Left ventricle myocardium superior (tissue), 1 donor: ENCODE results near the gene CEP192. TPM values are rescaled to one million over a fixed set of nuclear protein-coding genes. Genes with fewer than 3 reads are reported as not detected.
"Not testable (repeated sequence)": the region's sequence is repeated elsewhere in the genome, so short reads cannot be mapped to it uniquely, and the experiment has no call there.

Experiments
- ATAC-seq: fragments of 200-7000 bp; cut with Tn5 transposase; one replicate; pipeline ENCODE4 v1.9.1; 2020; ENCODE audit warnings: mild to moderate bottlenecking, moderate library complexity
- DNase-seq: peaks from one replicate; pipeline ENCODE4 v3.0.0-alpha.2; 2020
- intact Hi-C: fragments of 100-400 bp; cut with micrococcal nuclease; formaldehyde crosslinking; loops from one replicate; pipeline ENCODE4 v1.11.0; 2022
- total RNA-seq: library from RNA; stranded (reverse); fragmentation: NEBNext Ultra II Directional; extraction: Animal tissue kit (Norgen Biotek cat#: 25700); gene quantifications from one replicate; pipeline ENCODE4 v1.2.1, GENCODE V29; 2021
- donor health status: DM: no; HTN: yes; CAD: no; lungs with severe emphysema.

The CEP192 gene
- total RNA-seq, 1 donor from 2014 or later: 26.7 TPM

DNA sequence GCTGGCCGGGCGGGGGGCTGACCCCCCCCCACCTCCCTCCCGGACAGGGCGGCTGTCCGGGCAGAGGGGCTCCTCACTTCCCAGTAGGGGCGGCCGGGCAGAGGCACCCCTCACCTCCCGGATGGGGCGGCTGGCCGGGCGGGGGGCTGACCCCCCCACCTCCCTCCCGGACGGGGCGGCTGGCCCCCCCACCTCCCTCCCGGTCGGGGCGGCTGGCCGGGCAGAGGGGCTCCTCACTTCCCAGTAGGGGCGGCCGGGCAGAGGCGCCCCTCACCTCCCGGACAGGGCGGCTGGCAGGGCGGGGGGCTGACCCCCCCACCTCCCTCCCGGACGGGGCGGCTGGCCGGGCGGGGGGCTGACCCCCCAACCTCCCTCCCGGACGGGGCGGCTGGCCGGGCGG, 11.1 kb upstream of the CEP192 start:
- ATAC-seq, DNase-seq, intact Hi-C loops: not testable (repeated sequence)

DNA sequence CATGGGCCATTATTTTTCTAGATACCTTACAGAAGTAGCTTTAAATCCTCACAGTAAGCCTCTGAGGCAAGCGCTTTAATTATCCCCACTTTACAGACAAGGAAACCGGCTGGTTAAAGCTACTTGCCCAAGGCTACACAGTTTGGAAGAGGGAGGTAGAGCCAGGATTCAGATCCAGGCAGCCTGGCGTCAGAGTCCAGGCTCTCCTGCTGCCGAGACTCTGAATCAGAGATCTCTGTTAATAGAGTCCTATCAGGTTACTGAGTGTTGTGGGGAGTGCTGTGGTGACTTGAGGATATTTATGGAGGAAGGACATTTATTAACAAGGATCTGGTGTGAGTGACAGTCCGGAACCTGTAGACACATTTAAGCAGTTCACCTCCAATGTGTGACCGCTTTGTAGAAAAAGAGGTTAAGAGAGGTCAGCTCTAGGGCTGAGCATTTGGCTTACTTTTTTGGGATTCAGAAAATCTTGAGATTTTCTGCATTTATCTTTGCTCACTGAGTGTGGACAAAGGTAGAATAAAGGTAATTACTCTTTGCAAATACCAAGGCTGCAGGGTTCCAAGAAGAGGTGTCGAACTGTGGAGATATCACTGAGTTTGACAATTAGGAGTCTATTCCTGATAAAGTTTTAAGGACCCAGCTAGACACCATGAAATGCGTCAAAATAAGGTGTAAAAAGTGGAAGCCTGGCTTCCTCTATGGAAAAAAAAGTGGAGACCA, 1.6 kb upstream of the CEP192 start:
- ATAC-seq (no peak), DNase-seq (no peak)
- intact Hi-C loops: no loop called here

DNA sequence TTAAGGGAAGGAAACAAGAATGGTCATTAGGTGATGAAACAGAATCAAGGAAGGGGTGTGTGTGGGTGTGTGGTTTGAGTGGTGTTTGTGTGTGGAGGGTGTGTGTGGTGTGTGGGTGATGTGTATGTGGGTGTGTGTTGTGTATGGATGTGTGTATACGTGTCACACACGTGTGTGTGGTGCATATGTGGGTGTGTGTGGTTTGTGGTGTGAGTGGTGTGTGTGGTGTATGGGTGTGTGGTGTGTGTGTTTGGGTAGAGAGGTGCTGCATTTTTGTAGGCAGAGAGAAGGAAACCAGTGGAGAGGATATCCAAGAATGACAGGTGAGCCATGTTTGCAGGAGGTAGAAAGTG, 1.1 kb upstream of the CEP192 start:
- intact Hi-C loops: no loop called here
- DNase-seq (no peak), ATAC-seq (no peak)

DNA sequence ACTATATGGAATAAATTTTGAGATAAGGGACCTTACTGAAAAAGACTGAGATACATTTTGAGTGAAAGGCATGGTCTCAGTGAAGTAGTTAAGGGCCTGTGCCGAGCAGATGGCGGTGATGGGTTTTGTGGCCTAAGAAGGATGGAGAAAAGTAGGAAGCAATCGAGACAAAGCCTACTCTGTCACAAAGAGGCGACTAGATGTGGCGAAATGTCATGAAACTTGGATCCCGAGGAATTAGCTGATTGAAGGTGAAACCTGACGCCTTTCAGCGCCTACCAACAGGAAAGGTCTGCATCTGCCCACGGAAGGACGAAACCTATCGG, 558 bp upstream of the CEP192 start:
- no peak for DNase-seq
- ATAC-seq: peak; percentile 1
- intact Hi-C loops: no loop called here

DNA sequence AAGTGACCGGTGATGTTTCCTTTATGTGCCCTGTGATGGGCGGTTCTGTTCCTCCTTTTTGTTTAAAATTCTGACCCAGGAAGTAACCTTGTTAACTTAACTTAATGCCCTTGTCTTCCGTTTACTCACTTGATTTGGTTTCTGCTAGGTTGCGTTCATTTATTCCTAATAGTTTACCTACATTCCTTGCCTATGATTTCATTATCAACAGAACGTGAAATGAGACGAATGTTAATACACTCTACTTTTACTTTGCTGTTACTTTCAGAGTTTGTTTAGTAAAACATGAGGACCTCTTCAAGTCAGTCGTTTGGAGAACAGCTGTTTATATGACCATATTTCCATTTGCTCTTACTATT, 638 bp downstream of the CEP192 start:
- DNase-seq: no peak
- intact Hi-C loops: no loop called here
- ATAC-seq: no peak

DNA sequence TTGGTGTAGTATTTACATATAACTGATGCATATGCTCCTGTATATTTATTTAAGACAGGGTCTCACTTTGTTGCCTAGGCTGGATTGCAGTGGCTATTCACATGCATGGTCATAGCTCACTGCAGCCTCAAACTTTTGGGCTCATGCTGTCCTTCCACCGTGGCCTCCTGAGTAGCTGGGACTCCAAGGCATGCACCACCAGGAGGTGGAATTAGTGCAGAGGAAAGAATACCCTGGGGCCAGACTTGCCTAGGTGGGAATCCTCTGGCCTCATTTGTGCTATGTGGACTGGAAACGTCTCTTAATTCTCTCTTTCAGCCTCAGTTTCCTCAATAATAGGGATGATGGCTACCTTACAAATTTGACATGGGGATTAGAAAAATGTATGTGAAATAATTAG, 2.3 kb downstream of the CEP192 start:
- intact Hi-C loops: no loop called here
- ATAC-seq: no peak

DNA sequence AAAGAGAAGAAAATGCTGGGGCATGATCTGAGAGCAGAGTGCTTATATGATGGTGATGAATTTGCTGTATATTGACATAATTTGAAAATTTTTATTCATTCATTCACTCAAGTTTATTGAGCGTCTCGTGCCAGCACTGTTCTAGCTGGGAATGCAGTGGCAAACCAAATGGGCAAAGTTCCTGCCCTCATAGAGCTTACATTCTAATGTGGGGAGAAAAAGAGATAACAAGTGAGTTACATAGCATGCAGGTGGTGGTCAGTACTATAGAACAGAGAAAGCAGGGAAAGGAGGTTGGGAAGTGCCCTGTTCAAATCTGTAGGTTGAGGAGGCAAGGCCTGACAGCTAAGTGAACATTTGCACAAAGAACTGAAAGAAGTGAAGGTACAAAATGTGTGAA, 4.3 kb downstream of the CEP192 start:
- ATAC-seq (no peak), DNase-seq (no peak)
- intact Hi-C loops: no loop called here

More for the DNA sequence above, 2.3 kb downstream of the CEP192 start:
- no peak for DNase-seq

DNA sequence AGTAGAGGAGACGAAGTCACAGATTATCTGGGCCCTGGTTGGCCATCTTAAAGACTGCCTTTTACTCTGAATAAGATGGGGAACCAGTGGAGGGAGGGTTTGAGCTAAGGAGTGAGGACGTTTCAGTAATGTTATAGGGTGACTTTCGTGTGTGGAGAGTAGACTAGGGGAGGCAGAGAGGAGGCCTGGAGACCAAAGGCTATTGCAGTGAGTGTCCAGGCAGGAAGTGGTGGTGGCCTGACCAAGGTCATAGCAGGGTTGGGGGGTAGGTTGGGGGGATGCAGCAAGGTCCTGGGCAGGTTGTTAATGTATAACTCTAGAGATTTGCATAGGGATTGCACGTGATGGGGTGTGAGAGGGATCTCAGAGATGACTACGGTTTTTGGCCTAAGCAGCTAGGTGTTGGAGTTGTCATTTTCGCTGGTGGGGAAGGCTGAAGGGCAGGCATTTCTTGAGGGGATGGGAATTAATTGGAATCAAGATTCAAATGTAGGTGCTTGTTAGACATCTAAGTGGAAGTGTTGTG, 4.9 kb downstream of the CEP192 start:
- intact Hi-C loops: no loop called here
- ATAC-seq (no peak), DNase-seq (no peak)

DNA sequence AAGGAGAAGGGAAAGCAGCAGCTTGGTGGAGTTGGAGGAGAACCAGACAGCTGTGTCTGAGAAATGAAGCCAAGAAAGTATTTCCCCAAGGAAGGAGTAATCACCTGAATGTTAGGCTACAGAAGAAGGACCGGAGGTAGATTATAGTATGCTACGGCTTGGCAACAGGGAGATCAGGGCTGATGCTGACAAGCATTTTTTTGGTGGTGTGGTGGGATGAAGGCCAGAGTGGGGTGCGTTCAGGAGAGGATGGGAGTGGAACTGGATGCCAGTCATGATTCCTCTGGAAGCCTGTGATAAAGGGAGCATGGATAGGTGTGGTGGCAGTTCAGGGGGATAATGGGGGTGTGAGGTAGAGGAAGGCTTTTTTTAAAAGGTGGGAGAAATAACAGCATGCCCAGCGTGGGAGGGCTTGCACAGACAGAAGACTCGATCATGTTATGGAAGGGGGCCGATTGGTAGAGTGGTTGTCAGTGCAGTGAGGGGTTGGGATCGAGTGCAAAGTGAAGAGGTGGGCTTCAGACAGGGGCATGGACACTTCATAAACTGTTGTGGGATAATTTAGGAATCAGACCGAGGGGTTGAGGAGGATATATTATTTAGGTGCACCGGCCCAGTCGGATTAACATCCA, 5.6 kb downstream of the CEP192 start:
- intact Hi-C loops: no loop called here
- no peak for ATAC-seq
- DNase-seq: no peak

DNA sequence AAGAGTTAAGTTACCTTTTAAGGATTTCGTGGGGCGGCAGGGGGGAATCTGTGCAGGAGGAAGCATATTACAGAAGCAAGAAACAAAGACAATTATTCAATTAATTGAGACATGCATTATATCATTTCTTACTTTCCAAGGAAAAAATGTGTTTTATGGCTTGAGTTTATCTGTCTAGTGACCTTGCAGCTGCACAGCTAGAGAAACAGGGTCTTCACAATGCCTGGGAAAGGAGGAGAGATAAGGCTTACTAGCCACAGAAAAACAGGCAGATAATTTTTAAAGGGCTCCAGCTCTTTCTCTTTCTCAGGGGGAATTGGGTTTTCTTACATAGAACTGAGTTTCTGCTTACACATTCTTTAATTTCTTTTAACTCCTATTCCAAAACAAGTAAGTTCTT, 6.2 kb downstream of the CEP192 start:
- ATAC-seq, intact Hi-C loops, DNase-seq: not testable (repeated sequence)

DNA sequence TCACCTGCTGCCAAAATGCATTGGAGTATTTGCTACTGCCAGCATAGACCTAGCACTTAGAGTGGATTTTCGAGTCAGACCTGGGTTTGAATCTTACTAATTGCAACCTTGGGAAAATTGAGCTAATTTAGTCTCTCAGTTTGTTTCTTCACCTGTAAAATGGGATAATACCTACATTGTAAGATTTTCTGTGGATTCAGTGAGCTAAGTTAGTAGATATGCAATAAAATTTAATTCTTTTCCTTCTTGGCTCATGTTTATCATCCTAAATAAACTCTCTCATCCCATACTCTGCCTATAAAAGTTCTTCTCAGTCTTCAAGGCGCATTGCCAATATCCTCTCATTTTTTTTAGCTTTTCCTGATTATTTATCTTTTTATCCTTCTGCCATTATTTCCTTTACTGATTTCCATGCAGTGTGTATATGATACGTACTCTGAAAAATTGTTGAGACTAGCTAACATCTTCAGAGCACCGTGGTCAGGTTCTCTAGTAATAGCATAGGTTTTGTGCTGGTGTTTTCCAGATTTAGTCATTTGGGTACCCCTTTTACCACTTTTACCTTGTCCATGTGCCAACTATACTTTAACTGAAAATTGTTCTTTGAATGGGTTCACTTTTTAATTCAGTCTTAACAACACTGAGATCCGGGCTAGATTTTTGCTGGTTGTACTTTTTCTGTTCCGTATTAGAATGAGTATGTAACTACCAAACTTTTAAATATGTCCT, 7.3 kb downstream of the CEP192 start:
- intact Hi-C loops: no loop called here
- ATAC-seq: no peak
- DNase-seq: no peak

DNA sequence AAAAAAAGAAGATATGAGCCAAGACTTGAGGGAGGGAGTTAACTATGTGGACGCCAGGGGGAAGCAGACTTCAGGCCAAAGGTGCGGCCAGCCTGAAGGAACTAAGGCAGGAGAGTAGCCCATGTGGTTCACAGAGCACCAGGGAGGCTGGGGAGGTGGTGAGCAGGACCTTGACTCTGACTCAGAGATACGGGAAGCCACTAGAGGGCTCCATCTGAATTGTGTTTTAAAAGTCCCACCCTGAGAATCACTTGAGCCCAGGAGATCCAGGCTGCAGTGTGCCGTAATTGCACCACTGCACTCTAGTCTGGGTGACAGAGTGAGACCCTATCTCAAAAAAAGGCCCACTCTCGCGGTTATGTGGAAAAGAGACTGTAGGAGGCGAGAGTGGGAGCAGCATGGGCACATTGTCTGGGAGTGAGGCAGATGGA, 12.3 kb downstream of the CEP192 start:
- no peak for DNase-seq
- intact Hi-C loops: no loop called here
- peak; percentile 87 for ATAC-seq

DNA sequence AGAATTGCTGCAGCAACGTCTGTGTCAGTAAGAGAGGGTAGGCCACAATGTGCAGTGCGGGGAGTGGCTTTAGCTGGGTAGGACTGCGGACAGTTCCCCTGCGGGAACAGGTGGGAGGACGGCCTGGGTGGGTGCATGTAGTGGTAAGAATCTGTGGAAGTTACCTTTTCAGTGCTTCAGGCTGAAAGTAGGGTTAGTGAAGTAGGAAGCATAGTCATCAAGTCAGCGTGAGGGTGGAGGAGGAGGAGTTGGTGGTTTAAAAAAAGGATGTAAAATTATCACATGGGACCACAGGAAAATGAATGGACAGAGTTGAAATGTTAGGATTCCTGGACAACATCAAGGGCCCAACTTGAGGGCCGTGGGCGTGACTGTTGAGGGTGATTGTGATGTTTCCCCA, 13.2 kb downstream of the CEP192 start:
- no peak for ATAC-seq
- DNase-seq: no peak
- intact Hi-C loops: no loop called here

DNA sequence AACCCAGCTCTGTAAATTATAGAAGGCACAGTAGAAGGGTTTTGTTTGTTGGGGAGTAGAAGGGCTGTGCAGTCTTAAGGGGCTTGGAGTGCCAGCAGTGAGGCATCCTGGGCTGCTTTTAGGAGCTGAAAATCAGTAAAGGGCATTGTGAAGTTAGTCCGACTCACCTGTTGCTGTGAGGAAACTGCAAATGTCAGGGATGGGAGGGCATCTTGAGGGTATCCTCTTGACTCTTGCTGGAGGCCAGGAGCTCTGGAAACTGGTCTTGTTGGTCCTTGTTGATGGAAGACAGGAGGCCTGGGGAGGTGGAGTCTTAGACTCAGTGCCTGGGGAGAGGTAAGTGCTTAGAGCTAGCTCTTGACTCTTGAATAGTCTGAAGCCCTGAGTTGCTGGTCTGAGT, 14.1 kb downstream of the CEP192 start:
- no peak for DNase-seq
- ATAC-seq: no peak
- intact Hi-C loops: no loop called here

DNA sequence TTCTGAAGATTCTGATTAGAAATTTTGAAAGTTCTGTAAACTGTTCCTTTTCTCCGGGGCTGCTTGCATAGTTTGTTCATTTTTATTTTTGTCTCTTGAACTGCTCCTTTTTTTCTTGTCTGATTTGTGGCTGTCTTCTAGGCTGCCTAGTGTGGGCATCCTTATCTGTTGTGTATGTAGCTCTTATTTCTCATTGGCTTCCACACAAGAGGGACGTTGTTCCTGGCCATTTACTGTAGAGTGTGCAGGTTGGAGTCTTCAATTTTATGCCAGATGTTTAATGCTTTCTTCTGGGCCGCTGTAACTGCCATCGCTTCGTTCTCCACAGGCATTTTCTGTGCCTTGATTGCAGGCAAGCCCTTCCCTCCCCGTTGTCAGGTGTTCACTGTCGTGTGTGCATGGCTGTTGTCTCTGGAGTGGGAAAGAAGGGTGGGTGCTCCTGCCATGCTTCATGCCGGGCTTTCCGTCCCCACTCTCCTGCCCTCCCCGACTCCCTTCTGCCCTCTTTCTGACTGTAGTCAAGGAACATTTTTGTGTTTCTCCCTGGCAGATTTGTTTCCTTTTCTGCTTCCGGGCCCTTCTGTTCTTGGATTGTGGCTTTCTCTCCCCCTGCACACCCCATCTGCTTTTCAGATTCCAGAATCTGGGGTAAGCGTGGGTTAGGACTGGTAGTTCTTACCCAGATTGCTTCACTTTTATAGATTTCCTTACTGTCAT, 15.5 kb downstream of the CEP192 start:
- intact Hi-C loops: no loop called here
- ATAC-seq (no peak), DNase-seq (no peak)

DNA sequence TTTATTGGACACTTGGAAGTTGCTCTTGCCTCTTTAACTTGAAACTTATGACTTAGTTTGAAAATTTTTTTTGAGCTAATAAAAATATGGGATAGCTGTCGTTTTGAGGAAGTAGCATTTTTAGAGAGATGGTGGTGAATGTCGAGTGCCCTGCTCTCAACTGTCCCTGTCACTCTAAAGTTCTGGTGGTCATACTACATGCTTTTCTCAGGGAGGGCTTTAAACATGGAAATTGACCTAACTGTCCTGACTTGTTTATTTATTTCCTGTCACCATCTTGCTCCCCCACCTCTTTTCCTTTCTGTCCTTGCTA, 16.0 kb downstream of the CEP192 start:
- DNase-seq: no peak
- intact Hi-C loops: no loop called here
- no peak for ATAC-seq

DNA sequence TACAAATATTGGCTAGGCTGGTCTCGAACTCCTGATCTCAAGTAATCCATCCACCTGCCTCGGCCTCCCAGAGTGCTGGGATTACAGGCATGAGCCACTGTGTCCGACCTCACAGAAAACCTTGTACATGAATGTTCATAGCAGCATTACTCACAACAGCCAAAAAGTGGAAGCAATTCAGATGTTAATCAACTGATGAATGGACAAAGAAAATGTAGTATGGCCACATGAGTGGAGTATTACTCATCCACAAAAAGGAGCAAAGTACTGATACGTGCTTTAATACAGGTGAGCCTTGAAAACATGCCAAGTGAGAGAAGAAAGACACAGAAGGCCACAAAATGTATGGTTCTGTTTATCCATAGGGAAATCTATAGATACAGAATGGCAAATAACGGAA, 20.6 kb downstream of the CEP192 start:
- no peak for DNase-seq
- no peak for ATAC-seq
- intact Hi-C loops: no loop called here

DNA sequence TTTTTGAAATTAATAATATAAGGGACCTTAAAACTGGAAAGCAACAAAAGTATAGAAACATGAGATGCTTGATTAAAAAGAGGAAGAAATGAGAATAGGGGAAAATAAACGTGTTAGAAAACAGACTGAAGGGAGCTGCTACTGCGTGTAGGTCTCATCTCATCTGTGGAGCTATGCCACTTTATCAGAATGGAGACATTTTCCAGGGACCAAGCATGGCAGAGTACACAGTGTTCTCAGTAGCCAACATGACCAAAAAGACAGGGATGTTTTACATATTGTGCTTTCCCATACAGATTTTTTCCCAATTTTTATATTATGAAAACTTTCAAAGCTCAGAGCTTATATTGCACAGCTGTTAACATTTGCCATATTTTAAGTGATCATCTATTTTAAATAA, 23.1 kb downstream of the CEP192 start:
- ATAC-seq (peak; percentile 87), DNase-seq (no peak)
- intact Hi-C loops: no loop called here

DNA sequence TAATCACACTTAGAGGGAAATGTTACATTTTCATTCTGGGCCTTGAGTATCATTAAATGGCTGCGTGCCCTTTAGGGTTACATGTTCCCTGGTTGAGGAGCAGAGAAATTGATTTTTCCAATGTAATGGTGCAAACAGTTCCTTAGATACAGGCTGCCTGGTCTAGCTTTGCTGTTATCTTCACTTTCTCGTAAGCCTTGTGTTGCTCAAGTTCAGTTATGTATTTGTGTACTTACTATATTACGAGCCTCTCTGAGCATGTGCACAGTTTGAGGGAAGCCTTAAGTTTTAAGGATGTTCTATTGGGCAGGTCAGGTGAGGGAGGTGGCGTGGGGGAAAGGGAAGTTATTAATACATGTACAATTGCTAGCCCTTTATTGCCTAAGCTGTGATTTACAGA, 23.7 kb downstream of the CEP192 start:
- intact Hi-C loops: no loop called here
- ATAC-seq (peak; percentile 57), DNase-seq (no peak)

DNA sequence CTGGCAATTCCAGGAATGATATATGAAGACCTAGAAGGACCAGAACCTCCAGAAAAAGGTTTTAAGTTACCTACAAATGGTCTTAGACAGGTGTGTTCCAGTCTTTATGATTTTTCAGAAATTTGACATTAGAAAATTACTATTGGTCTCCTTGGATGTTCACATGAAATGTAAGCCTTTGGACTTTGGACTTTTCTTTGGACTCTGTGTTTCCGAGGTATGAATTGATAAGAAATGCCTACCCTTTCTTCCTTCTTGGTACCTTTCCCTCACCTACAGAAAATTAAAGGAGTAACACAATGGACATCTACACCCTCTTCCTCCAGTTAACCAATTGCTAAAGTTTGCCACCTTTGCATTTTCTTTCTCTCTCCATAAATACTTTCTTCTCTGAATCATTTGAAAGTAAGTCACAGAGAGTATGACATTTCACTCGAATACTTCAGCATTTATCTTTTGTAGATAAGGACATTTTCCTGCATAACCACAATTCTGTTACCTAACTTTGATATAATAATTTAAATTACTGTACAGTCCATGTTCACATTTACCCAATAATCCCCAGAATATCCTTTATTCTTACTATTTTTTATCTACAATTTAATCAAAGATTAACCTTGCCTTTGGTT, 26.2 kb downstream of the CEP192 start:
- DNase-seq: no peak
- intact Hi-C loops: no loop called here
- no peak for ATAC-seq
